HG03442 (cell line): ENCODE data around the gene PDZD4.

Experiments used
- ATAC-seq: cut with Tn5 transposase; IDR thresholded peaks from one replicate; pipeline ENCODE4 v1.9.1; 2021; ENCODE audit warnings: mild to moderate bottlenecking, moderate library complexity; ENCODE audit not compliant: unreplicated experiment

PDZD4 gene

DNA sequence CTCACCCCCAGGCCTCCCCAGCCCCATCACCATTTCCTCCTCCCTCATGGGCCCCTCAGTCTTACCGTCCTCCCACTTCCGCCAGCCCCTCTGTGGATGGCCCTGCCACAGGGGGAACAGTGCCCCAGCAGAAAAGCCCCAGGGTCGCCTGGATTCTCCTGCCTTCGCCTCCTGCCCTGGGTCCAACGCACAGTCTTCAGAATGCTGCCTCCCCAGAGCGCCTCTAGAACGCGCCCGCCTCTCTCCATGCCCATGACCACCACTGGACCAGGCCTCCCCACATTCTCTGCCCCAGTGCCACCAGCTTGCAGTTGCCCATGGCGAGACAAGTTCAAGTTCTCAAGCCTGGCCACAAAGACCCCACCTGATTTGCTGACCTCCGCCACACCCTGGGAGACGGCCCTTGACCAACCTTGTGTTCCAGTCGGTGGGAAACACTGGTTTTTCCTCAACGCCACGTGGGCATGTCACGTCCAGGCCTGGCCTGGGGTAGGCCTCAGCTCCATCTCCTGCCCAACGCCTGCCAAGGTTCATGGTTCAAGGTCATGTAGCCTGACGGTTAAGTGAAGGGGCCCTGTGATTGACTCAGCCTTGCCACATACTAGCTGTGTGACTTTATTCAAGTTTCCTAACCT is 66.9 kb downstream of the PDZD4 start:
- ATAC-seq, result no peak

- no peak for ATAC-seq
Measured at GRCh38 chrX:153762626-153763173, 67.6 kb downstream of the PDZD4 start.

DNA sequence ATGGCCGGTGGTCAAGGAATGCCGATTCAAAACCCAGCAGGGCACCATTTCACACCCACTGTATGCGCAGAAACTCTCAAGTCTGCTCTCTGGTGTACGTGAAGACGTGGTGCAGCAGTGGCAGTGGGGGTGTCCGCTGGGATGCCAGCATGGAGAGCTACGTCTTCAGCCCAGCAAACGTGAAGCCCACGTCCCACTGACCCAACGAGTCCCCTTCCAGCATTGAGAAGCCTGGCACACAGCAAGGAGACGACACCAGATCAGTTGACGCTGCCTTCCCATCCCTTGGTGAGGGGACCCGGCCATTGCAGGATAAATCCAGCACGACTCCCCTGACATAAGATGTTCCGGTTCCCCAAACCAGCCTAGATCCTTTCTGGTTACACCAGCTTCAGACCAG is 68.5 kb downstream of the PDZD4 start:
- no peak for ATAC-seq

- ATAC-seq, result no peak
Measured at GRCh38 chrX:153755136-153755535, 75.2 kb downstream of the PDZD4 start.
